Activated CD8-positive, alpha-beta memory T cell treated with anti-CD3 and anti-CD28 coated beads for 24 hours (primary cell): ENCODE measurements around the gene EEF1E1.
"Not testable (repeated sequence)": the region's sequence is repeated elsewhere in the genome, so short reads cannot be mapped to it uniquely, and the experiment has no call there.

Source experiments
- DNase-seq: peaks from one replicate; pipeline ENCODE4 v3.0.0-alpha.2; 2020

The EEF1E1 gene

GRCh38 chr6:8061736-8062135 lies 40.6 kb downstream of the EEF1E1 start:
- DNase-seq = no peak

DNA sequence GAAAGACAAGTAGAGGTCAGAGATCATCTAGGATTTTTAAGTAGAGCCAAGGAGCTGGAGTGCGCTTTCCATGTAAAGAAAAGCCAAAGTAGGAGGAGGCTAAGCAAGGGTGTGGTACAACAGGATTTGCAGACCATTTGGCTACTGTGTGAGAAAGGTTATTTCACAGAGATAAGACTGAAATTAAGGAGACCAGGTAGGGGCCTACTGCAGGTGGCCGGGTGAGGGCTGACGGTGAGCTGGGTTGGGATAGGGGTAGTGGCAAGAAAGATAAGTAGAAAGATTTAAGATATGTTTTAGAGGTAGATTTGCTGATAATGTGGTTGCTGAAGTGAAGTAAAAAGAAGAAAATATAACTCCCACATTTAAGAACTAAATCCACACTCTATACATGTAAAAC lies 42.0 kb downstream of the EEF1E1 start:
- no peak for DNase-seq

DNA sequence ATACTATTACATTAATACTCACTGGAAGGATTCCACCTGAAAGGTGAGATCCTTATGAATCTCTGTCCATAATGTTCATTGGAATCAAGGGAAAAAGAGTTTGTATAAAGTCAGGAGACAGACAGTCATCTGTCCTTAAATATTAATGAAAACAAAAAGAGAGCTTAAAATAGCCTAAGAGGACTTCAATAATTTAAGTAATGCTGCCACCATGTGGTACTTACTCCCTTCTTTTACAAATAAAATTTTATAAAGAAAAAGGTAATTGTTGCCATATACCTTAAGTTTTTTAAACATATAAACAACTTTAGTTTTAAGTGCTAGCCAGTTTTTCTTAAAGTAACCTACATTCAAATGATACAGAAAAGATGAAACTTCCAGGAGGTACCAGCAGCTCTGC lies 43.2 kb downstream of the EEF1E1 start:
- no peak for DNase-seq

DNA sequence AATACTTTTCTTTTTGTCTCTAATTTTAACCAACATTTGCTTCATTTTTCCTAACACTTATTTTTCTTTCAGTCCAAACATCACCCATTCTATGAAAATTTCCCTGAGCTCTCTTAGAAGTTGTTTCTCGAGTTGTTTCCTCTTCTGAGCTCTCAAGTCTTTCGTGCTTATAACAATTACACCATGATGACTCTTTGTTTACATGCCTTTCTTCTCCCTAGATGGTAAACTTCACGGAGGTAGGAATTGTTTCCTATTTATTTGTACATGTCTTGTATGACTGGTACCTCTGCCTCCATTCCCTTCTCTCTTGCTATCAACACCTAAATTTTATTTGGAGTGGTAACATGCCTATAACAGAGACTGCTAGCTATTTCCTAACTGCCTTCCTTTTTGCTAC lies 44.6 kb downstream of the EEF1E1 start:
- no peak for DNase-seq

GRCh38 chr6:8057263-8057662 lies 45.1 kb downstream of the EEF1E1 start:
- no peak for DNase-seq

GRCh38 chr6:8054276-8054675 lies 48.1 kb downstream of the EEF1E1 start:
- no peak for DNase-seq

DNA sequence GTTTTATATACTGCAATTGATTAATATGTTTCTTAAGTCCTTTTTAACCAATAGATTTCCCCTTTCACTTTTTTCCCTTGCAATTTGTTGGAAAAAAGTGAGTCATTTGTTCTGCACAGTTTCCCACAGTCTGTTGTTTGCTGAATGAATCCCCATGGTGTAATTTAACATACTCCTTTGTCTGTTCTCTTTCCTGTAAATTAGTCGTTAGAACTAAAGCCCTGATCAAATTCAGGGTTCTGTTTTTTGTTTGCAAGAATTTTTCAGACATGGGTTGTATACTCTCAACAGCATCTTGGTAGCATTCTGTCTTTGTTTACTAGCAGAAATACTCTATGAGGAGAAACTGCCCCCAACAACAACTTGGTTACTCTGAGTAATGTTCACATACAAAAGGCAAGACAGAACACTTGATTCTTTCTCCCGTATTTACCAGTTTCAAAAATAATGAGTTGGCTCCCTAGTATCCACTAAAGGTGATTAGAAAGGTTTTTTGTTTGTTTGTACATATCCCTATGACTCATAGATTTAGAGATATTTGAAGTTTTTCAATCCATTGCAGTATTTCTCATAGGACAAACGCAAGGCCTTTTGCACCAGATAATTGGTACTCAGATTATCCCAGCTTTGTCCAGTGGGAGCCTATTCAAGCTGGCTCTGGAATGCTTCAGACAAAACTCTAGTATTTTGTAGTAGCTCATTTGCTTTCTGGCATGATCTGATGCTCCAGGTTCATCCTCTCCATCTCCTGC lies 54.6 kb downstream of the EEF1E1 start:
- no peak for DNase-seq

GRCh38 chr6:8045769-8046168 lies 56.6 kb downstream of the EEF1E1 start:
- DNase-seq = not testable (repeated sequence)

- DNase-seq = no peak
These were observed 59.1 kb downstream of the EEF1E1 start for GRCh38 chr6:8043221-8043620.

- no peak for DNase-seq
These were observed 60.3 kb downstream of the EEF1E1 start for GRCh38 chr6:8041913-8042583.

DNA sequence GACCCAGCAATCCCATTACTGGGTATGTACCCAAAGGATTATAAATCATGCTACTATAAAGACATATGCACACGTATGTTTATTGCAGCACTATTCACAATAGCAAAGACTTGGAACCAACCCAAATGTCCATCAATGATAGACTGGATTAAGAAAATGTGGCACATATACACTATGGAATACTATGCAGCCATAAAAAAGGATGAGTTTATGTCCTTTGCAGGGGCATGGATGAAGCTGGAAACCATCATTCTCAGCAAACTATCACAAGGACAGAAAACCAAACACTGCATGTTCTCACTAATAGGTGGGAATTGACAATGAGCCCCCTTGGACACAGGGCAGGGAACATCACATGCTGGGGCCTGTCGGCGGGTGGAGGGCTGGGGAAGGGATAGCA lies 68.2 kb downstream of the EEF1E1 start:
- DNase-seq = not testable (repeated sequence)

GRCh38 chr6:8030920-8031319 lies 71.4 kb downstream of the EEF1E1 start:
- no peak for DNase-seq
